Measurements from ENCODE around the gene SLC8A2. TPM values are rescaled to one million over a fixed set of nuclear protein-coding genes. Genes with fewer than 3 reads are reported as not detected.
A peak's percentile ranks its signal among the peaks of the same experiment; 100 is the strongest.

The SLC8A2 gene
- total and polyA plus RNA-seq, 10 of the 15 experiments (the other 5 are each of a cell fraction or from before 2014, with no cell fraction given) = not detected

DNA sequence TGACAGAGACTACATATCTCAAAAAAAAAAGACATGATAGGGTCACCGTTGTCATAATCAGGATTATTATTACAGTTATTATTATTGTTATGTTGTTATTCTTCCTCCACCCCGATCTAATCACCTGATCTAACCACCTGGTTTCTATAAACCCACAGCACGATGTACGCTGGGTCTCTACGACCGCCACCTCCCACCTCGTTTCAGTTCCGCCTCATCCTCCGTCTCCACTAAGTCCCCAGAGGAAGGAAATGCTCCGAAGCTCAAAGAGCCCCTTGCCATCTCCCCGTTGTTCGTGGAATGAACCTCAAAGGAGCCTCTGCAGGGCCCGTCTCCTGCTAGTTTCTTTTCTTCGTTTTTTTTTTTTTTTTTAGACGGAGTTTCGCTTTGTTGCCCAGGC is 36.5 kb downstream of the SLC8A2 start (continued):
- TF ChIP-seq, protein P1, sequence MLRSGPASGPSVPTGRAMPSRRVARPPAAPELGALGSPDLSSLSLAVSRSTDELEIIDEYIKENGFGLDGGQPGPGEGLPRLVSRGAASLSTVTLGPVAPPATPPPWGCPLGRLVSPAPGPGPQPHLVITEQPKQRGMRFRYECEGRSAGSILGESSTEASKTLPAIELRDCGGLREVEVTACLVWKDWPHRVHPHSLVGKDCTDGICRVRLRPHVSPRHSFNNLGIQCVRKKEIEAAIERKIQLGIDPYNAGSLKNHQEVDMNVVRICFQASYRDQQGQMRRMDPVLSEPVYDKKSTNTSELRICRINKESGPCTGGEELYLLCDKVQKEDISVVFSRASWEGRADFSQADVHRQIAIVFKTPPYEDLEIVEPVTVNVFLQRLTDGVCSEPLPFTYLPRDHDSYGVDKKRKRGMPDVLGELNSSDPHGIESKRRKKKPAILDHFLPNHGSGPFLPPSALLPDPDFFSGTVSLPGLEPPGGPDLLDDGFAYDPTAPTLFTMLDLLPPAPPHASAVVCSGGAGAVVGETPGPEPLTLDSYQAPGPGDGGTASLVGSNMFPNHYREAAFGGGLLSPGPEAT (IDR thresholded peaks at IDR 0.05; ENCODE audit: low read depth) = peak; percentile 85
- TF ChIP-seq MTA3 (IDR thresholded peaks at IDR 0.05; ENCODE audit: borderline replicate concordance, low read length) (no peak), EP300 (IDR thresholded peaks at IDR 0.05; ENCODE audit: borderline replicate concordance in 1 of 2, control insufficient read depth in 1 of 2, low read depth in 2 of 2, low read length in 2 of 2) (0 out of 4 replicates have a peak, but pooled peaks of 1 of the 2 experiments have one; percentile 31), MTA2 (IDR thresholded peaks at IDR 0.05; ENCODE audit: low read depth) (peak; percentile 30; the same call in 1 of the 2 replicates), CBX3 (IDR thresholded peaks at IDR 0.05; ENCODE audit: borderline replicate concordance, low read depth) (no peak)

DNA sequence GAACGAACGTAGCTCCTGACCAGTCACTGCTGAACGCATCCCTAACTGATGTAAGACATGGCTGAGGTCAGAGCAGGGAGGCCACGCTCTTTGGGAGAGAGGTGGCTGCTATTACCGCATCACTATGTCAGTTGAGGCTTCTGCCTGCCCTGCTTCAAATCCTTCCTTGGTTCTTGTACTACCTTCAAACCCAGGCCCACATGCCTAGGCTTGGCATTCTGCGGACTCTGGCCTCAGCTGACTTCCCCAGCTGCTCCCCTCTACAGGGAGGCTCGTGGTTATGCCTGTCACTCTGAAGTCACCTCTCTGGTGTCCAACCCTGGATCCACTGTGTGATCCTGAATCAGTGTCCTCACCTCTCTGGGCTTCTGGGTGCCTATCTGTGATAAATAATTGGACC is 37.6 kb downstream of the SLC8A2 start:
- H3K4me1 ChIP-seq (ENCODE audit: control insufficient read depth, insufficient read depth, low read length) = no peaks in the 10 kb centered on the region; the same call in none of the 2 replicates
- ATAC-seq (no peak), FAIRE-seq (no peak), DNase-seq (ENCODE audit: low read depth, low spot score) (no peak)
- no peaks in the 10 kb centered on the region for H3K79me2 ChIP-seq (ENCODE audit: control insufficient read depth, insufficient read depth, low read length)
- no peak overlapping the region for H3K4me3 ChIP-seq
- BruUV-seq (replicated peaks) = no TSS peak
- H3K27me3 ChIP-seq (replicated peaks in 1 of 2; ENCODE audit: control insufficient read depth in 2 of 2, insufficient read depth in 2 of 2, low read length in 1 of 2) = peaks cover 2 to 12% of the 10 kb centered on the region in 2 experiments
- no peak overlapping the region for H3K4me2 ChIP-seq (ENCODE audit: control insufficient read depth, insufficient read depth)
- ChIA-PET RAD21 (ENCODE audit: unreplicated experiment) (interaction anchor here (1.4 to 3.0 kb wide), 2 partner anchors 266 to 272 kb away, joined by 3 to 16 read pairs; no protein-coding TSS in a partner anchor), CTCF (interaction anchor here (0.5 to 9.9 kb wide), 12 partner anchors 42 to 571 kb away, joined by 3 to 163 read pairs (median 6); partner anchors contain the start of genes DHX34, KPTN and NAPA), SMC1A (ENCODE audit: uncharacterized antibody, unreplicated experiment) (interaction anchor here (0.9 to 3.4 kb wide), 4 partner anchors 51 to 272 kb away, joined by 3 to 49 read pairs (median 4); no protein-coding TSS in a partner anchor), POLR2A (no interaction called here)
- intact Hi-C loops (cut with micrococcal nuclease; ENCODE audit: unreplicated experiment) = no loop called here
- no peak overlapping the region for H3K9ac ChIP-seq (ENCODE audit: control insufficient read depth, insufficient read depth, low read length)
- H3K27ac ChIP-seq (ENCODE audit: control insufficient read depth, insufficient read depth) = no peak overlapping the region
- no peaks in the 10 kb centered on the region for H3K36me3 ChIP-seq (ENCODE audit: control insufficient read depth in 2 of 2, insufficient read depth in 2 of 2, low read length in 1 of 2)
- in situ Hi-C loops (cut with MboI) = no loop called here
- no peak overlapping the region for H2AFZ ChIP-seq (ENCODE audit: control insufficient read depth, low read depth, low read length)
- no peaks in the 10 kb centered on the region for H4K20me1 ChIP-seq (ENCODE audit: control insufficient read depth, insufficient read depth)
- WGBS (ENCODE audit: insufficient coverage, insufficient replicate concordance, low lambda C conversion rate, missing lambda C conversion rate) = 35% methylated on average over 7 of the region's 7 CpGs
- no peaks in the 10 kb centered on the region for H3K9me3 ChIP-seq (replicated peaks; ENCODE audit: control insufficient read depth, insufficient read depth, low read length)
- TF ChIP-seq, protein P2, sequence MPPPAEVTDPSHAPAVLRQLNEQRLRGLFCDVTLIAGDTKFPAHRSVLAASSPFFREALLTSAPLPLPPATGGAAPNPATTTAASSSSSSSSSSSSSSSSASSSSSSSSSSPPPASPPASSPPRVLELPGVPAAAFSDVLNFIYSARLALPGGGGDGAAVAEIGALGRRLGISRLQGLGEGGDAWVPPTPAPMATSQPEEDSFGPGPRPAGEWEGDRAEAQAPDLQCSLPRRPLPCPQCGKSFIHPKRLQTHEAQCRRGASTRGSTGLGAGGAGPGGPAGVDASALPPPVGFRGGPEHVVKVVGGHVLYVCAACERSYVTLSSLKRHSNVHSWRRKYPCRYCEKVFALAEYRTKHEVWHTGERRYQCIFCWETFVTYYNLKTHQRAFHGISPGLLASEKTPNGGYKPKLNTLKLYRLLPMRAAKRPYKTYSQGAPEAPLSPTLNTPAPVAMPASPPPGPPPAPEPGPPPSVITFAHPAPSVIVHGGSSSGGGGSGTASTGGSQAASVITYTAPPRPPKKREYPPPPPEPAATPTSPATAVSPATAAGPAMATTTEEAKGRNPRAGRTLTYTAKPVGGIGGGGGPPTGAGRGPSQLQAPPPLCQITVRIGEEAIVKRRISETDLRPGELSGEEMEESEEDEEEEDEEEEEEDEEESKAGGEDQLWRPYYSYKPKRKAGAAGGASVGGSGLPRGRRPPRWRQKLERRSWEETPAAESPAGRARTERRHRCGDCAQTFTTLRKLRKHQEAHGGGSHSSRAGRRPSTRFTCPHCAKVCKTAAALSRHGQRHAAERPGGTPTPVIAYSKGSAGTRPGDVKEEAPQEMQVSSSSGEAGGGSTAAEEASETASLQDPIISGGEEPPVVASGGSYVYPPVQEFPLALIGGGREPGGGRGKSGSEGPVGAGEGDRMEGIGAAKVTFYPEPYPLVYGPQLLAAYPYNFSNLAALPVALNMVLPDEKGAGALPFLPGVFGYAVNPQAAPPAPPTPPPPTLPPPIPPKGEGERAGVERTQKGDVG (CRISPR knock-in tag; IDR thresholded peaks at IDR 0.05) = no peak
- TF ChIP-seq NFIC (IDR thresholded peaks at IDR 0.05; ENCODE audit: low read depth, low read length) (no peak), TCF3 (IDR thresholded peaks at IDR 0.05; ENCODE audit: borderline replicate concordance, insufficient read depth, low read depth, low read length) (no peak), SIN3A (IDR thresholded peaks at IDR 0.05; ENCODE audit: low read depth, low read length) (no peak)
